HG02943 (cell line): ENCODE measurements around the gene ATF5.

Experiments used
- ATAC-seq: cut with Tn5 transposase; IDR thresholded peaks from one replicate; pipeline ENCODE4 v1.9.1; 2021; ENCODE audit warnings: mild to moderate bottlenecking, low read depth, moderate library complexity; ENCODE audit not compliant: unreplicated experiment

Gene ATF5

GRCh38 chr19:49929121-49929610 is at the start of gene ATF5, which contains the start of gene NUP62:
Gene ATF5 (plus strand): TSS chr19:49929205. CDS start chr19:49930851, 1,646 bp downstream.
Gene NUP62 (minus strand): TSS chr19:49929504. CDS start chr19:49909807, 19,697 bp downstream.
- ATAC-seq: peak; percentile 49

DNA sequence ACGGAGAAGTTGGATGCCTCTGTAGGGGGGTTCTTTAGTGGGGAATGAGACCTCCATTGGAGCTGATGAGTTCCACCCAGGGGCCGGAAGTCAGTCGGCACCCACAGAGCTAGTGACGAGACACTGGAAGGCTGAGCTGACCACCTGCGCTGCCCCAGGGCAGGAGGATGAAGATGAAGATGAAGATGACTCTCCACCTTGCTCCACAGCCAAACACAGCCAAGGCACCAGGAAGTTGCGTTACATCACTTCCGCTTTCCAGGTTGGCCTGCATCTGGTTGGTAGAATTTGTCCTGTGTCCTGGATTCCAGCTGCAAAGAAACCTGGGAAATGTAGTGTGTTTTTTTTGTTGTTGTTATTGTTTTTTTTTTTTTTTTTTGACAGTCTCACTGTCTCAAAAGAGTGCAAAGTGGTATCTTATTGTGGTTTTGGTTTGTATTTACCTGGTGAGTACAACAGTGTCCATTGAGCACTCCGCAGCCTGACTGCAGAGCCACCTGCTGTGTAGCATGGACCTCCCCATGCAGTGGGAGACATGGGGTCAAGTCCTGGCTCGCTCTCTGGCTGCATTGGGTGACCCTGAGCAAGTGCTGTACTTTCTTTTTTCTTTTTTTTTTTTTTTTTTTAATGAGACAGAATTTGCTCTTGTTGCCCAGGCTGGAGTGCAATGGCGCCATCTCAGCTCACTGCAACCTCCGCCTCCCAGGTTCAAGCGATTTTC is 49.6 kb upstream of the ATF5 start:
- no peak for ATAC-seq

DNA sequence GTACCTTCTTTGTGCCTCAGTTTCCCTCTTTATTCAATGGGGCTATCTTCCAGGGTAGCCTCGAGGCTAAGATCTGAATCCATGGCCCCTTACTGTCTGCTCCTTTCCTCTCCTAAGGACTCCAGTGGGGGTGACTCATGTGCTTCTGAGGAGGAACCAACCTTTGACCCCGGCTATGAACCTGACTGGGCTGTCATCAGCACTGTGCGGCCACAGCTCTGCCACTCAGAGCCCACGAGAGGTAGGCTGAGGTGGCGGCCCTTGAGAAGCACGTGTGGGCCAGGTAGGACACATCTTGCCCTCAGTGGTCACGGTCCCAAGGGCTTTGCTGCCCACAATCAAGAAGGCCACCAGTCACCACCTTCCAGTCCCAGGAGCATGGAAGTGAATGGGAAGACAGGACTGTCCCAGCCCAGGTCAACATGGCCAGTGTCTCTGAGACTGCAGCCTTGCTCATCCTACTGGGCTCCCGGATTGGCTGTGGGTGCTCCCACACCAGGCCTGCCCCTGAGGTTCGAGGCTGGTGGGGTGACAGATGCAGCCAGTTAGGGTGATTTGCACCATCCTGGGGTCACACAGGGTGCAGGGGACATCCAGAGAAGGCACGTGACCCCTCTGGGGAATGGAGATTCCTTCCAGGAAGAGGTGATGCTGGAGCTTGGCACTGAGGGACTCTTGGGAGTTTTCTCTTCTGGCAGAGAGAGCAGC is 48.7 kb upstream of the ATF5 start:
- no peak for ATAC-seq

- no peak for ATAC-seq
These were observed 47.8 kb upstream of the ATF5 start for GRCh38 chr19:49881186-49881585.

DNA sequence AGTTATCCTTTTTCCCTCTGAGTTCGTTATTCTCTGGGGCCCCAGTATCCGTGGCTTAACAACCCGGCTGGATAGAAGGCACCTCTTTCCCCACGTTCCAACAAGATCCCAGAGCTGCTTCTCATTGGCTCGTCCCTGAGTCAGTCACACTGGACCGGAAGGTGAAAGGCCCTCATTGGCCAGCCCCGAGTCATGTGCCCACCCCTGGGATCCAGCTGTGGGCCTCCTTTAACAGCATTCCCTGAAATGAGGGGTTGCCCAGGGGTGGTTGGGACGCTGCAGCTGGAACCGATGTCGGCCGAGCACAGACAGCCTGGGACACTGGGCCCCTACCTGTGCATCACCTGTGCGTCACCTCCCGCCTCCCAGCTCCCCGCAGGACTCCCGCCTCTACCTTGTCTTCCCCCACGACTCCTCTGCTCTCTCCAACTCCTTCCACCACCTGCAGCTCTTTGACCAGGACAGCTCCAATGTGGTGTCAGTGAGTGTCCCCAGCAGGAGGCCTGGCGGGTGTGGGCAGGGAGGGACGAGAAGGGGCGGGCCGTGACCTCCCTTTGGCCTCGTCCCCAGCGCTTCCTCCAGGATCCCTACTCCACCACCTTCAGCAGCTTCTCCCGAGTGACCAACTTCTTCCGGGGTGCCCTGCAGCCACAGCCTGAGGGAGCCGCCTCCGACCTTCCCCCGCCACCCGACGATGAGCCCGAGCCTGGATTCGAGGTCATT is 47.2 kb upstream of the ATF5 start:
- ATAC-seq: no peak

GRCh38 chr19:49882643-49883042 is 46.4 kb upstream of the ATF5 start:
- no peak for ATAC-seq

DNA sequence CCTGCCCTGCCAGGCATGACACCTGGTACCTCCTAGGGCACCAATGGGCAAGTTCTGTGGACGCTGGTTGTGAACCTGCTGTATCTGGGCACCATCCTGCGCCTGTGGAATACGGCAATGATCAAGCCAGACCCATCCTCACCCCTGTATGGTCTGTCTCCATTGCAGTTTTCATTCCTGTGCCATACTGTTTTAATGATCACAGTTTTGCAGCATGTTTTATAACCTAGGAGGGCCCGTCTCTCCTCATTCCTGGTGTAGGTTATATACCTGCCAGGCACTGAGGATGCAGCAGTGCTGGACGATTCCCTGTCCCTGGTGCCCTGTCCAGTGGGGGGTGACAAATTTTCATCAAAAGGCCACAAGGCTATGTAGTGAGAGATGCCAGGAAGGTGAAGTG is 45.9 kb upstream of the ATF5 start:
- ATAC-seq: no peak

DNA sequence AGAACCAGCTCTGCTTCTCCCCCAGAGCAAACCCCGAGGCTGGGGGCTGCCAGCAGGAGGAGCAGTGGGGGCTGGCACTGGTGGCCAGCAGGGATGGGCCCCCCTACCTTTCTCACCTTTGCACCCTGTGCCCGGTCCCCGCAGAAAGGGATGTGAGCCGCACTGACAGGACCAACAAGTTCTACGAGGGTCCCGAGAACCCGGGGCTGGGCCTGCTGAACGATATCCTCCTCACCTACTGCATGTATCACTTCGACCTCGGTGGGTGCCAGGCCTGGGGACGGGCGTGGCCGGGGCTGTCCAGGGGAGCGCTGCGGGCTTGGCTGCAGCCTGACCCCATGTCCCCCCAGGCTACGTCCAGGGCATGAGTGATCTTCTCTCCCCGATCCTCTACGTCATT is 44.9 kb upstream of the ATF5 start:
- ATAC-seq: no peak

GRCh38 chr19:49884760-49885159 is 44.2 kb upstream of the ATF5 start:
- ATAC-seq: no peak

- ATAC-seq: no peak
These were observed 41.9 kb upstream of the ATF5 start for GRCh38 chr19:49887037-49887664.

GRCh38 chr19:49887665-49888509 is 41.1 kb upstream of the ATF5 start:
- no peak for ATAC-seq

DNA sequence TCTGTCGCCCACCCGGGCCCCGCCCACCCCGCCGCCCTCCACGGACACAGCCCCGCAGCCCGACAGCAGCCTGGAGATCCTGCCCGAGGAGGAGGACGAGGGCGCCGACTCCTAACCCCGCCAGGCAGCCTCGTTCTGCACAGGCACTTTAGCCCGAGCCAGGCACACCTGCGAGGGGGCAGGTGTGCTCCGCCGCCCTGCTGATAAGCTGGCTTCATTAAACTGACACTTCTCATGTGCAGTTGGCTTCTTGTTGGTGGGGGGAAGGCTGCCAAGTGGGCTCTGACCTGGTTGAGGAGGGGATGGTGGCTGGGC is 40.5 kb upstream of the ATF5 start:
- no peak for ATAC-seq

GRCh38 chr19:49889038-49889686 is 39.8 kb upstream of the ATF5 start:
- ATAC-seq: no peak

DNA sequence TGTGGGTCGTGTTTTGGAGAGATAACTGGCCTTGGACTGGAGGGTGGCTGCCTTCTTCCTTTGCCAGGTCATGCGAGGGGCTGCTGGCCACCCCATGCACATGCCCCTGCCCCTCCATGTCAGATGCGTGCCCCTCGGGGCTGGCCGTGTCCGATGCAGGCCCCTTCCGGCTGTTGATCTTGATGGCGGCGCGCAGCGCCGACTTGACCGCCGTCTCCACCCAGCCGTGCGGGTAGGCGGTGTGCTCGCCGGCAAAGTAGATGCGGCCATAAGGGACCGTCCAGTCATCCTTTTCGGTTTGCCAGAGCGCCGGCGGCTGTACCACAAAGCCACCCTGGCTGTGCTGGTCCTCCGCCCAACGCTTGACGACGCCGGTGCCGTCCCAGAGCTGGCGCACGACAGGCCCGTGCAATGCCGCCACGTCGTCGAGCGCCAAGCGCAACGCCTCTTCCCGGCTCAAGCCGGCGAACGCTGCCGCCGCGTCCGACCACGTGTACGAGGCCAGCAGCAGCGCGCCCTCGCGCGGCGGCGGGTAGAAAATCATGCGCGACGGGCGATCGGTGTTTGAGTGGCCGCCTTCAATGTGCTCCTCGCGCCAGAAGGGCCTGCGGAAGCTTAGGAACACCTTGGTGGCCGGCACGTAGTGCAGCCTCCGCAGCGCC is 39.2 kb upstream of the ATF5 start:
- ATAC-seq: no peak

- ATAC-seq: no peak
These were observed 38.4 kb upstream of the ATF5 start for GRCh38 chr19:49890349-49891311.

GRCh38 chr19:49891393-49891792 is 37.6 kb upstream of the ATF5 start:
- no peak for ATAC-seq

DNA sequence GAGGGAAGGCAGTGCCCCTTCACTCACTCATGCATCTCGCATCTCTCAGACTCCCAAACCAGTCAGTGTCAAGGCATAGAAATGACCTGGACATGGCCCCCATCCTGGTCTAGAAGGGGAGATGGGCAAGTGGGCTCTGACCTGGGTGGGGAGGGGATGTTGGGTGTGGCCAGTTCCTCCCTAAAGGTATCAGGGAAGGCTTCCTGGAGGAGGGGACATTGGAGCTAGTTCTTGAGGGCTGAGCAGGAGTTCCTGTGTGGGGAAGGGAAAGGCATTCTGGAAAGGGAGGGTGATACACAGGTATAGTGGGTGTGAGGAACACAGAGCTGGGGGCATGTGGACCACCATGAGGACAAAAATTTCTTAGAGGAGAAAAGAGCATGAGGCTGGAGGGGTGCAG is 36.3 kb upstream of the ATF5 start:
- no peak for ATAC-seq
